HepG2 (cell line): ENCODE data around the gene TAOK3. TPM values are rescaled to one million over a fixed set of nuclear protein-coding genes. Genes with fewer than 3 reads are reported as not detected.

Source experiments
- ATF7 ChIP-seq, 2 experiments: fragments of 450-650 bp in 1 of 2; sonication (generic) in 1 of 2; formaldehyde crosslinking in 1 of 2; IDR thresholded peaks; 2 replicates each; pipeline versions ENCODE4 v1.4.0 to v1.6.1; 2016 to 2020; ENCODE audit warnings: antibody characterized with exemption in 1 of 2, mild to moderate bottlenecking in 1 of 2, missing genetic modification reagents in 1 of 2
- FOSL1 ChIP-seq: sonication (generic); formaldehyde crosslinking; IDR thresholded peaks from 2 replicates; pipeline ENCODE4 v1.9.0; 2021; ENCODE audit warnings: missing genetic modification reagents, borderline replicate concordance
- NONO ChIP-seq, 2 experiments: fragments of 450-650 bp in 1 of 2; sonication (generic) in 1 of 2; formaldehyde crosslinking in 1 of 2; IDR thresholded peaks in 1 of 2; conservative IDR thresholded peaks in 1 of 2; 2 replicates each; pipeline versions ENCODE4 v1.6.1 to v1.8.0; 2017 to 2022; ENCODE audit warnings: mild to moderate bottlenecking in 1 of 2, missing genetic modification reagents in 1 of 2, moderate library complexity in 1 of 2
- POLR2G ChIP-seq: fragments of 200-400 bp; formaldehyde crosslinking; IDR thresholded peaks from 2 replicates; pipeline ENCODE4 v1.6.1; 2018; ENCODE audit warnings: mild to moderate bottlenecking, low read depth, low read length, moderate library complexity
- XRCC5 ChIP-seq: fragments of 200-400 bp; formaldehyde crosslinking; optimal IDR thresholded peaks from 2 replicates; pipeline ENCODE3; 2017; ENCODE audit warnings: mild to moderate bottlenecking, low read length
- ZMAT3 ChIP-seq: sonication (generic); formaldehyde crosslinking; conservative IDR thresholded peaks from 2 replicates; pipeline ENCODE4 v1.7.0; 2021; ENCODE audit warnings: missing genetic modification reagents
- ZNF605 ChIP-seq: sonication (generic); formaldehyde crosslinking; IDR thresholded peaks from 2 replicates; pipeline ENCODE4 v1.8.0; 2022; ENCODE audit warnings: mild to moderate bottlenecking, missing genetic modification reagents
- polyA plus RNA-seq, 8 experiments: library from polyadenylated mRNA; depleted of rRNA in 3 of 8; stranded (reverse) in 7 of 8; unstranded in 1 of 8; fragments of >200 nt; fragmentation: Illumina TruSeq in 4 of 8; extraction: Trizol in 4 of 8; gene quantifications; 2 replicates each; pipeline versions ENCODE4 v1.2.1 to v1.2.3, GENCODE V29; 2011 to 2016; ENCODE audit warnings: low read depth in 4 of 8, missing spikeins in 1 of 8, mixed read lengths in 1 of 8; ENCODE audit not compliant: insufficient read depth in 1 of 8
- total RNA-seq, 5 experiments: library from RNA; depleted of rRNA; stranded (reverse); fragments of >200 nt; fragmentation: Illumina TruSeq; extraction: Trizol; gene quantifications; 2 replicates each; pipeline ENCODE4 v1.2.3, GENCODE V29; 2016; ENCODE audit warnings: low read depth in 1 of 5
- TF ChIP-seq, protein P1 (sequence below): IDR thresholded peaks from 2 replicates; pipeline ENCODE4 v1.6.1; 2016; ENCODE audit warnings: low read depth, missing genetic modification reagents, missing compliant biosample characterization
- TF ChIP-seq, protein P2 (sequence below): sonication (generic); formaldehyde crosslinking; IDR thresholded peaks from 2 replicates; pipeline ENCODE4 v1.8.1; 2022; ENCODE audit warnings: mild to moderate bottlenecking, missing genetic modification reagents
- TF ChIP-seq, protein P3 (sequence below): sonication (generic); formaldehyde crosslinking; IDR thresholded peaks from 2 replicates; pipeline ENCODE4 v1.8.1; 2023; ENCODE audit warnings: mild to moderate bottlenecking, missing genetic modification reagents
- TF ChIP-seq, protein P4 (sequence below): sonication (generic); formaldehyde crosslinking; IDR thresholded peaks from 2 replicates; pipeline ENCODE4 v1.4.0; 2020; ENCODE audit warnings: missing genetic modification reagents, low read depth, mild to moderate bottlenecking, borderline replicate concordance

TAOK3 gene
- total and polyA plus RNA-seq, 2 of the 13 experiments (the other 11 are each of a cell fraction or from before 2014, with no cell fraction given), result 10.4 to 12.3 TPM

DNA sequence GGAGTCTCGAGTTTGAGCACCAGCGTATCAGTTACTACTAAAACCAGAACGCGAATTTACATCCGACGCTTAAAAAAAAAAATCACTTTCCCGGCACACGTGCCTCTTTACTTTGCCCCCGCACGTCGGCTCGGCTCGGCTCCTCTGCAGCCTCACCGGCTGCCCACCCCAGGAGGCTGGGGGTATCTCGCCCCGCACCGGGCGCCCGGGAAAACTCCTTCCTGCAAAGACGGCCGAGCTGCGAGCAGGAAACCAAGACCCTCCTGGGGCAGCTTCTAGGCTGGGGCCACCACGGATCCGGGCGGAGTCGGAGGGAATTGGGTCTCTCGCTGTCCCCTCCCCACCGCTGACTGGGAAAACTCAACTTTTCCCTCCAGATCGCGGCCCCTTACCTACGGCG is 269.5 kb downstream of the TAOK3 start (continued):
- TF ChIP-seq, protein P1, sequence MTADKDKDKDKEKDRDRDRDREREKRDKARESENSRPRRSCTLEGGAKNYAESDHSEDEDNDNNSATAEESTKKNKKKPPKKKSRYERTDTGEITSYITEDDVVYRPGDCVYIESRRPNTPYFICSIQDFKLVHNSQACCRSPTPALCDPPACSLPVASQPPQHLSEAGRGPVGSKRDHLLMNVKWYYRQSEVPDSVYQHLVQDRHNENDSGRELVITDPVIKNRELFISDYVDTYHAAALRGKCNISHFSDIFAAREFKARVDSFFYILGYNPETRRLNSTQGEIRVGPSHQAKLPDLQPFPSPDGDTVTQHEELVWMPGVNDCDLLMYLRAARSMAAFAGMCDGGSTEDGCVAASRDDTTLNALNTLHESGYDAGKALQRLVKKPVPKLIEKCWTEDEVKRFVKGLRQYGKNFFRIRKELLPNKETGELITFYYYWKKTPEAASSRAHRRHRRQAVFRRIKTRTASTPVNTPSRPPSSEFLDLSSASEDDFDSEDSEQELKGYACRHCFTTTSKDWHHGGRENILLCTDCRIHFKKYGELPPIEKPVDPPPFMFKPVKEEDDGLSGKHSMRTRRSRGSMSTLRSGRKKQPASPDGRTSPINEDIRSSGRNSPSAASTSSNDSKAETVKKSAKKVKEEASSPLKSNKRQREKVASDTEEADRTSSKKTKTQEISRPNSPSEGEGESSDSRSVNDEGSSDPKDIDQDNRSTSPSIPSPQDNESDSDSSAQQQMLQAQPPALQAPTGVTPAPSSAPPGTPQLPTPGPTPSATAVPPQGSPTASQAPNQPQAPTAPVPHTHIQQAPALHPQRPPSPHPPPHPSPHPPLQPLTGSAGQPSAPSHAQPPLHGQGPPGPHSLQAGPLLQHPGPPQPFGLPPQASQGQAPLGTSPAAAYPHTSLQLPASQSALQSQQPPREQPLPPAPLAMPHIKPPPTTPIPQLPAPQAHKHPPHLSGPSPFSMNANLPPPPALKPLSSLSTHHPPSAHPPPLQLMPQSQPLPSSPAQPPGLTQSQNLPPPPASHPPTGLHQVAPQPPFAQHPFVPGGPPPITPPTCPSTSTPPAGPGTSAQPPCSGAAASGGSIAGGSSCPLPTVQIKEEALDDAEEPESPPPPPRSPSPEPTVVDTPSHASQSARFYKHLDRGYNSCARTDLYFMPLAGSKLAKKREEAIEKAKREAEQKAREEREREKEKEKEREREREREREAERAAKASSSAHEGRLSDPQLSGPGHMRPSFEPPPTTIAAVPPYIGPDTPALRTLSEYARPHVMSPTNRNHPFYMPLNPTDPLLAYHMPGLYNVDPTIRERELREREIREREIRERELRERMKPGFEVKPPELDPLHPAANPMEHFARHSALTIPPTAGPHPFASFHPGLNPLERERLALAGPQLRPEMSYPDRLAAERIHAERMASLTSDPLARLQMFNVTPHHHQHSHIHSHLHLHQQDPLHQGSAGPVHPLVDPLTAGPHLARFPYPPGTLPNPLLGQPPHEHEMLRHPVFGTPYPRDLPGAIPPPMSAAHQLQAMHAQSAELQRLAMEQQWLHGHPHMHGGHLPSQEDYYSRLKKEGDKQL (CRISPR knock-in tag), result no peak
- TF ChIP-seq ATF7 (IDR thresholded peaks at IDR 0.05) (no peak), ATF7 (CRISPR knock-in tag; IDR thresholded peaks at IDR 0.05) (no peak), NONO (IDR thresholded peaks at IDR 0.05) (no peak), NONO (CRISPR knock-in tag; conservative IDR thresholded peaks at IDR 0.05) (0 out of 2 replicates have a peak, but pooled peaks have one; percentile 13), ZMAT3 (no peak), POLR2G (no peak), XRCC5 (peak; percentile 12), FOSL1 (no peak), ZNF605 (CRISPR knock-in tag) (peak; percentile 16; the same call in 1 of the 2 replicates)
- TF ChIP-seq, protein P2, sequence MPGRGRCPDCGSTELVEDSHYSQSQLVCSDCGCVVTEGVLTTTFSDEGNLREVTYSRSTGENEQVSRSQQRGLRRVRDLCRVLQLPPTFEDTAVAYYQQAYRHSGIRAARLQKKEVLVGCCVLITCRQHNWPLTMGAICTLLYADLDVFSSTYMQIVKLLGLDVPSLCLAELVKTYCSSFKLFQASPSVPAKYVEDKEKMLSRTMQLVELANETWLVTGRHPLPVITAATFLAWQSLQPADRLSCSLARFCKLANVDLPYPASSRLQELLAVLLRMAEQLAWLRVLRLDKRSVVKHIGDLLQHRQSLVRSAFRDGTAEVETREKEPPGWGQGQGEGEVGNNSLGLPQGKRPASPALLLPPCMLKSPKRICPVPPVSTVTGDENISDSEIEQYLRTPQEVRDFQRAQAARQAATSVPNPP (CRISPR knock-in tag), result no peak
- TF ChIP-seq, protein P3, sequence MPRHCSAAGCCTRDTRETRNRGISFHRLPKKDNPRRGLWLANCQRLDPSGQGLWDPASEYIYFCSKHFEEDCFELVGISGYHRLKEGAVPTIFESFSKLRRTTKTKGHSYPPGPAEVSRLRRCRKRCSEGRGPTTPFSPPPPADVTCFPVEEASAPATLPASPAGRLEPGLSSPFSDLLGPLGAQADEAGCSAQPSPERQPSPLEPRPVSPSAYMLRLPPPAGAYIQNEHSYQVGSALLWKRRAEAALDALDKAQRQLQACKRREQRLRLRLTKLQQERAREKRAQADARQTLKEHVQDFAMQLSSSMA (CRISPR knock-in tag), result no peak
- TF ChIP-seq, protein P4, sequence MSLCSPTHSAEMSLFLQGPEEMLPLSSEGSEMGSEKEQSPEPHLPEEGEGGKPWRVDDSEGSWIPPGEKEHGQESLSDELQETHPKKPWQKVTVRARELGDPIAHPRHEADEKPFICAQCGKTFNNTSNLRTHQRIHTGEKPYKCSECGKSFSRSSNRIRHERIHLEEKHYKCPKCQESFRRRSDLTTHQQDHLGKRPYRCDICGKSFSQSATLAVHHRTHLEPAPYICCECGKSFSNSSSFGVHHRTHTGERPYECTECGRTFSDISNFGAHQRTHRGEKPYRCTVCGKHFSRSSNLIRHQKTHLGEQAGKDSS (CRISPR knock-in tag), result no peak
